GM19455 (cell line): ENCODE data around the gene SIL1.
A peak's percentile ranks its signal among the peaks of the same experiment; 100 is the strongest.
"Not testable (repeated sequence)": the region's sequence is repeated elsewhere in the genome, so short reads cannot be mapped to it uniquely, and the experiment has no call there.

Experiments used
- ATAC-seq: cut with Tn5 transposase; IDR thresholded peaks from one replicate; pipeline ENCODE4 v1.9.1; 2021; ENCODE audit not compliant: unreplicated experiment

Gene SIL1

DNA sequence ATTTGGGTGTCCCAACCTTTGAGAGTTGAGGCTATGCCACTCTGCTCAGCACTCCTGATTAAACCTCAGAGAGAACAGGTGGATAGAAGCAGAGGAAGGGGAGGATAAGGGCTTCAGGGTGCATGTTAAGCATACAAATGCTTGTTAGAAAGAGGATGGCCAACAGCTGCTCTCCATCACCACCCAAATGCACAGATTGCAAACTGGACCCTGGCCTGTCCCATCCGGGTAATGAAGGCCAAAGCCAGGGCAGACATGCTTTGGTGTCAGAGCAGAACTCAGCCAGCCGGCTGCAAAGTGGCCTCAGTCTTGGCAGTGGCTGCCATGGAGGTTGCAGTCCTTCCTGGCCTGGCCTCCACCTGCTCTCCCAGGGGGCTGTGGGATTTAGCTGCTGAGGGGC is 84.3 kb downstream of the SIL1 start:
- no peak for ATAC-seq

DNA sequence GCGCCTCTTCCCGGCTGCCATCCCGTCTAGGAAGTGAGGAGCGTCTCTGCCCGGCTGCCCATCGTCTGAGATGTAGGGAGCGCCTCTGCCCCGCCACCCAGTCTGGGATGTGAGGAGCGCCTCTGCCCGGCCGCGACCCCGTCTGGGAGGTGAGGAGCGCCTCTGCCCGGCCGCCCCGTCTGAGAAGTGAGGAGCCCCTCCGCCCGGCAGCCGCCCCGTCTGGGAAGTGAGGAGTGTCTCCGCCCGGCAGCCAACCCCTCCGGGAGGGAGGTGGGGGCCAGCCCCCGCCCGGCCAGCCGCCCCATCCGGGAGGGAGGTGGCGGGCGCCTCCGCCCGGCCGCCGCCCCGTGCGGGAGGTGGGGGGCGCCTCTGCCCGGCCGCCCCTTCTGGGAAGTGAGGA is 85.8 kb downstream of the SIL1 start:
- not testable (repeated sequence) for ATAC-seq

DNA sequence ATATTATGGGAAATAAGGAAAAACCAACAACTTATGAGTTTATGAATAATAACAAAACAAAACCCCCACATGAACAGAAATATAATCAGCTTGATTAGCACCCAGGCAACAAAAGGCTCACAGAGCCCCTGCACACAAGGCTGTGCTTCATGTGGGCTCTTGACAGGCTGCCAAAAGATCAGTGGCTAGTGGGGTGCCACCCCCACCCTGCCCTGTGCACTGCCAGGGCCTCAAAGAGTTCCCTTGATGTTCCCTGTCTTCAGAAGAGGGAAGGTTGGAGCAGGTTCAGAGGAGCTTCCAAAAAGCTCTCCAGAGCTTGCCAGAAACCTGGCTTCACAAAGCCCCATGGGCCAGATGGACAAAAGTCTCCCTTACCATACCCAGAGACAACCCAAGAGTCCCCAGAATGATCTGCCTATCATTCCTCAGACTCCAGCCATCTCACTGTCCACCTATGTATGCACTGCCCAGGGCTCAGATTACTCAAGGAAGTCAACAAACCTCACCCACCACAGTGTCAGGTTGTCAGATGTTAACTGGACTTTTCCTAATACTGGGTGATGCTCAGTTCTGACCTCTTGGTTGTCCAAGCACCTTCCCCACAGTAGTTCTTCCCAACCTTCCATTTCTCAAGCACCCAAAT is 87.5 kb downstream of the SIL1 start:
- no peak for ATAC-seq

DNA sequence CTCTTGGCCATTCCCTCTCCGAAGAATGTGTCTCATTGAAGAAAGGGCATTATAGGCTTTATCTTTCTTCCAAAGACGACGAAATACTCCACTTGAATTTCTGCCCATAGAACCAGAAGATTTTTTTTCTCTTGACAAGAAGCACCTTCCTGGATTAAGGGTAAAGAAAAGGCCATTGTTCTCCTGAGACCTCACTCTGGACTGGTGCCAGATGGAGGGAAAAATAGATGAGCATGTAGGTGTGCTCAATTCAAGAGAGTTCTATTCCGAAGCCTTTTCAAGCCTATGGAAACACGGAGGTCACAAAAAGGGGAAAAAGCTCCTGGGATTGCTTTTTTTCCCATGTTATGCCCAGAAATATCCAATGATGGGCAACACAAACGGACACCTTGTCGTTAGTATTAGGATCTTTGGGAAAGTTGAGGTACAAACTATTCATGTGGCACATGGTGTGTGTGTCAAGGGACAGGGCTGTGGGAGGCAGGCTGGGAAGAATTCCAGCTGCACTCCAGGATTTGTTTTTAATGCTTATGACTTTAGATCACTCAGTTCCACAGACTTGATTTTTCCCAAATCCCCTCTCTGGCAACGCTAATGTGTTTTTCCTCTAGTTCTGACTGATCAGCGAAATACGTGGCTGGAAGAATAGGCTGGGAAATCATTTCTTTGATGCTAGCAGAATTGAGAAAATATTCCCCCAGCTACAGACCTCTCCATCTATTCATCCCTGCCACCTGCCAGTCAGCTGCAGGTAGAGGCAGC is 89.9 kb downstream of the SIL1 start:
- ATAC-seq, result no peak

DNA sequence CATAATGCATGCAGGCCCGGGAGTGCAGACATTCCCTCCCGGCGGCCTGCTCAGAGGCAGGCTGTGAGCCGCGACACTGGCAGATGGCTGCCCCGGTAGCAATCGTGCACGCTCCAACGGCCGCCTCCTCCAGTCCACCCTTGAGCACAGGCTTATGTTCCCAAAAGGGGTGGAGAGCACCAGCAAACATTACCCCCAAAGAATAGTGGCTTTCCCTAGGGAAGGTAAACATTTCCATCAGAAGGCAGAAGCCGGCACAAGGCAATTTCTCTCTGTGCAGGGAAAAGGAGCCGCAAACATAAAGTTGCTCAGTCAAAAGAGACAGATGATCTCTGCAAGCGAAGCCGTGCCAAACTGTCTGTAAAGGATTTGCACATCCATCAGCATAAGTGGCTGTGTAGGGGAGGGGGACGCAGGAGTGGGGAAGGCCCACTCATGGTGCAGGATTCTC is 92.5 kb downstream of the SIL1 start:
- ATAC-seq, result no peak

DNA sequence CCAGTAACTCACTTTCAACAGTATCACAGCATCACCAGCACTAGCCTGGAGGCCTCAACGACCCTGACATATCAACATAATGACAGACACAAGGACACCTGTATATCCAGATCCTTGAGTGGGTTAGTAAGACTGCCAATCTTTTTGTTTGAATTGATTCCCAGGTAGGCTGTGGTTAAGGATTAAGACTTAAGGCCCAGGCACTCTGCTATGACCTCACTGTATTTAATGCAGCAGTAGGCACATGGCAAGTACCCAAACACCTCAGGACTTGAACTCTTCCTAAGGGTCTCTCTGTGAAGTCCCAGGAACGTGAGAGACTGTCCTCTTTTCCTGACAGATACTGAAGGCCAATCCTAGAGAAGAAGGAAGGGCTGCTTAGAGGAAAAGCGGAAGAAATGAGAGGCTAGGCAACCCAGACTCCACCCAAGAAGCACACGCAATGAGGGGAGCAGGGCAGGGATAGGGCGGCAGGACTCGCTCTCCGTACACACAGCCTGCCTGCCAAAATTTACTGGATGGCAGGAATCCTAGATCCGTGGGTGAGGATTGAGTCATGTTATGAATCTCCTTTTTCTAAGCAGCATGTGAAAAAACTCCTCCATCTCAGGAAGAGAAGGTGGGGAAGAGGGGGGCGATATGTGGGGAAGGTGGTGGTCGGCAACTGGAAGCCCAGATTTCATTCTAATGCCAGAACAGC is 93.4 kb downstream of the SIL1 start:
- no peak for ATAC-seq

DNA sequence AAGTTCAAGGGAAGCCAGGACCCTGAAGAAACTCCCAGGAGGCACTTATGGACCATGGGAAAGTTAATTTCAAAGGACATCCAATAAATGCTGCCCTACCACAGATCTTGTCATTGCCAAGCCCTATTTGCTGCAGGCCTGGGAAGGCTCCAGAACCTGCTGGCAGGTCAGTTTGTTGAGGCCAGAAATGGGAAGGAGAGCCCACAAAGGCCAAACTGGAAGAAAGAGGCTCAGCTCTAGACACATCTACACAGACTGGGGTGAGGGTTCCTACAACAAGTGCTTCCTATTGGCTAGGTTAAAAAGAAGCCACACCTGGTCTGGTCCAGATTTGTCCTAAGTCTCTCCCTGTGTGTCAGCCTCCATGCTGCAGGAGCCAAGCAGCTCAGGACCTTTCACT is 94.4 kb downstream of the SIL1 start:
- ATAC-seq, result no peak

DNA sequence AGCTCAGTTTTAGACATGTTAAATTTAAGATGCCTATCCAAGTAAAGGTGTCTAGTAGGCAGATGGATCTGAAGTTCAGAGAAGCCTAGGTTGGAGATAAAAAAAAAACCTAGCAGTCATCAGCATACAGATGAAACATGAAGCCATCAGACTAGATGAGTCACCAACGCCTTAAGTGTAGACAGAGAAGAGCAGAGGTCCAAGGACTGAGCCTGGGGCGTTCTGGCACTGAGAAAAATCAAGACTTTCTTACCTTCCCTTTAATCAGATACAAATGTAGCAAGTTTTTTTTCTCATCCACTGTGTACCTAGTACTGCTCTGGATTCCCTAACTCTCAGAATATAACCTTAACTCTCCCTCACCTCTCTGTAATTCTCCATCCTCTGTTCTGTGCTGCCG is 97.3 kb downstream of the SIL1 start:
- ATAC-seq, result no peak

DNA sequence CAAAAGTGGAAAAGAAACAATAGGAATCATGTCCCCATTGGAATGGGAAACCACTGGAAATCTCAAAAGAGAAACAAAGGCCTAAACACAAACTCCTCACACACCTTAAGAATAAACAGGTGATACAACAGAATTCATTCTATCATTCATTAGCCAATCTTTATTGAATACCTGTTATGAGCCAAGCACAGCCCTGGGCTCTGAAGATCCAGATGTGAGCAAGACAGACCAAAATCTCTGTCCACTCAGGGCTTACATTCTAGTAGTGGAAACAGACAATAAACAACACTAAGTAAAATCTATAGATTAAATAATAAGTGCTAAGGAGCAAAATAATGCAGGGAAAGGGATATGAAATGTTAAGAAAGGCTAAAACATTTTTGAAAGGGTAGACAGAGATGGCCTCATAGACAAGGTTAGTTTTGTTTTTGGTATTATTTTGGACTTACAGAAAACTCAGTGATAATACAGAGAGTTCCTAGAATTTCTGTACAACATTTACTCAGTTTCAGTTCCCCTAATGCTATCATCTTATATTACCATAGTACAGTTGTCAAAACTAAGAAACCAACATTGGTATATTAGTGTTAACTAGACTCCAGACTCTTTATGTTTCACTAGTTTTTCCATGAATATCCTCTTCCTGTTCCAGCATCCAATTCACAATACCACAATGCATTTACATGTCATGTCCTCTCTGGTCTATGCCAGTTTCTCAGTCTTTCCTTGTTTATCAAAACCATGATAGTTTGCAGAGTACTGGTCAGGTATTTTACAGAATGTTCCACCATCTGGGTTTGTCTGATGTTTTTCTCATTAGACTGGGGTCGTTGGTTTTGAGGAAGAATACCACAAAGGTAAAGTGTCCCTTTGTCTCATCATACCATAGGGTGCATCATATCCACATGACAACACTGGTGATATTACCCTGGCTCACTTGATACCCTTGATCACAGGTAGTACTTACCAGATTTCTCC is 103.7 kb downstream of the SIL1 start:
- peak; percentile 92 for ATAC-seq

DNA sequence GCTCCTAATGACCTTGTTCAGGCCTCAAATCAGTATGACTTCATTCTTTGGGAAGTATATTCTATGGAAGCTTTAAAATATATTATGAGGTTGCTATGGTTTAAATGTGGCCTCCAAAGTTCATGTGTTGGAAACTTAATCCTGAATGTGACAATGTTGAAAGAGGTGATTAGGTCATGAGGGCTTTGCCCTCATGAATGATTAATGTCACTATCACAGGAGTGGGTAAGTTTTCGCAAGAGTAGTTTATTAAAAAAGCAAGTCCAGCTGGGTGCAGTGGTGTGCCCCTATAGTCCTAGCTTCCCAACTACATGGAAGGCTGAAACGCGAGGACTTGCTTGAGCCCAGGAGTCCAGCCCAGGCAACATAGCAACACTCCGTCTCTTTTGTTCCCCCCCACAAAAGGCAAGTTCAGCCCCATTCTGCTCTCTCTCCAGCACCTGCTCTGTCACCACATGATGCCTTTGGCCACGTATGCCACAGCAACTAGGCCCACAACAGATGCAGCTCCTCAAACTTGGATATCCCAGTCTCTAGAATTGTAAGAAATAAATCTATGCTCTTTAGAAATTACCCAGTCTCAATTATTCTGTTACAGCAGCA is 105.3 kb downstream of the SIL1 start:
- no peak for ATAC-seq

DNA sequence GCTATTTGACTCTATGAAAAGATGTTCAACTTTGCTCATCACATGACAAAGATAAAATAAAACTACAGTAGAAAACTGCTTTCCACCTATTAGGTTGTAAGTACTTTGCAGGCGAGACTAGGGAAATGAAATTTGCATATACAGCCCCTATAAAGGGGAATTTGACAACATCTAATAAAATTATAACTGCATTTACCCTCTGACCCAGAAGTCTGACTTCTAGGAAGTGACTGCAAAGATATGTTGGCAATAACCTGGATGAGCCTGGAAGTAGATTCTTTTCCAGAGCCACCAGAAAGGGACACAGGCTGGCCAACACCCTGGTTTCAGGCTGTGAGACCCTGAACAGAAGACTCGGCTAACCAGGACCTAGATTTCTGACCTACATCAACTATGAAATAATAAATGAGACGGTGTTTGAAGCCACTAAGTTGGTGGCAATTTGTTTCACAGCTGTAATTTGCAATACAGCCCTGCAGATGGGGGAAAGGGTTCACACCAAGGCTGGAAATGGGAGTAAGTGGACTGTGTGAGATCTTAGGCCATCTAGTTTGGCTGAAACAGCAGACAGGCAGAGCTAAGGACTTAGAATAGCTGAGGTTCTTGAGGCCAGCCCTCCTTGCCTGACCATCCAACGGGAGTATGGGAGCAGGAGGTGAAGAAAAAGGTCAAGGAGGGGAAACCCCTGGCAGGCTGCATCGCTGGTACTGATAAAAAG is 106.6 kb downstream of the SIL1 start:
- ATAC-seq, result no peak

DNA sequence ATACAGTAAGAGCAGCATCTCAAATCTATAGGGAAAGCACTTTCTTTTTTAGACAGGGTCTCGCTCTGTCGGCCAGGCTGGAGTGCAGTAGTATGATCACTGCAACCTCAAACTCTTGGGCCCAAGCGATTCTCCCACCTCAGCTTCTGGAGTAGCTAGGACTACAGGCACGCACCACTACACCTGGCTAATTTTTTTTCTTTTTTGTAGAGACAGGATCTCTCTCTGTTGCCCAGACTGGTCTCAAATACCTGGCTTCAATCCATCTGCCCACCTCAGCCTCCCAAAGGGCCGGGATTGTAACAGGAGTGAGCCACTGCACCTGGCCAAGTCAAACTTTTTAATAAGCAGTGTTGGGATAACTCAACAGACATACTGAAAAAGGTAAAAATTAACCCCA is 107.6 kb downstream of the SIL1 start:
- no peak for ATAC-seq

DNA sequence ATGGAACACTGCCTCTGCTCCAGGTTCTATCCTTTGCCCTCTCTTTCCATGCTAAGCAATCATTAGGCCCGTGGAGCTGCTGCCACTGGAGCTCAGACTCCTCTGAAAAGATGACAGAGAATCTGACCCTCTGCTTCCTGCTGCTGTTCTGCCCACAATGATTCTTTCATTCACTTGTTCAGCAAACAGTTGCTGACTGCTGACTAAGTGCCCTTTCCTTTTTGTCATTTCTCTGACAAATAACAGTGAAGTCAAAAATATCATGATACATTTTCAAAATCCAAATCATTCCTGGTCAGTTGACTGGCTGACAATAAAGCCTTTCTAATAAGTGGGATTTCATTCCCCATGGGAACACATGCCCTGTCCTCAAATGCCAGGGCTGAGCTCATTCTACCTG is 110.1 kb downstream of the SIL1 start:
- no peak for ATAC-seq

DNA sequence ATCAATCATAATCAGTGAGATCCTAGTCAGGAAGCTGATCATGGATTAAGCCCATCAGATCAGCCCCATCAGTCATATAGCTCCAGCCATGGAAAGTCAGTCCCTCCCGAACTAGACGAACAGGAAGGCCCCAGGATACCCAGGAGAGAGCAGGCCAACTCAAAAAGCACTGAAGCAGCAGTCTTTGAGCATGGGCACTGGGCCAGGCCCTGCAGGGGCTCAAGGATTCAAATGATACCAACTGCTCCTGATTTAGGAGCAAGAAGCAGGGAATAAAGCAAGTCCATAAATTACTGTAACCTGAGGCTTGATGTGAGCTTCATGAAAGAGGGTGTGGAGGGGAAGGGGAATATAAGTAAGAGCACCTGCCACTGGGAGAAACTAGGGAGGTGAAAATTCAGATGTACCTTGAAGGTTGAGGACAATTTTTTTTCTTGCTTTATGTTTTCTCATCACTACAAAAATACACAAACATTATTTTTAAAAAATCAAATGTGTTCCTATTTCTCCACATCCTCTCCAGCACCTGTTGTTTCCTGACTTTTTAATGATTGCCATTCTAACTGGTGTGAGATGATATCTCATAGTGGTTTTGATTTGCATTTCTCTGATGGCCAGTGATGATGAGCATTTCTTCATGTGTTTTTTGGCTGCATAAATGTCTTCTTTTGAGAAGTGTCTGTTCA is 115.2 kb downstream of the SIL1 start:
- no peak for ATAC-seq

DNA sequence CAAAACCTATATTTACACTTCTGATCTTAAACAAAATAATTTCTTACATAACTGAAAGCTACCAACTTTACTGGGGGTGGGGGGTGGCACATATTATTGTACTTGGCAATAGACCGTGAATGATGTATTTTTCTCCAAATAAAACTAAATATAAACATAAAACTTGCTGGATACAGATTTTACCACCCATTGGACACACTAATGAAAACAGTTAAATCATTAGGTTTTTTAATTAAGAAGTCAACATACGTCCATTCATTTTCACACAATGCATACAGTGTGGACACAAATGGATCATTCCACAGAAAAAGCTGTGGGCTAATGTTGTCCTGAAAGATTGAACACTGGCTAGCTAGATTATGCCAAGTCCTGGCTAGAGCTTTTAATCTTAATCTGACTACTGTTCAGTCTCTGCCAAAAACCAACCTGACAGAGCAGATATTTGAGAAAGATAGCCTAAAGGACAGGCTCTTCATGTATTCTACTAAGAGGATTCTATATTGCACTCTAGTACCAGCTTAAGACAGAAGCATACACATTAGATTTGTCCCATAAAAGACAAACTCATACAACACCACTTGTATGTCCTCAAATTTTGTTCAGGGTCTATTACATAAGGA is 118.1 kb downstream of the SIL1 start:
- no peak for ATAC-seq

DNA sequence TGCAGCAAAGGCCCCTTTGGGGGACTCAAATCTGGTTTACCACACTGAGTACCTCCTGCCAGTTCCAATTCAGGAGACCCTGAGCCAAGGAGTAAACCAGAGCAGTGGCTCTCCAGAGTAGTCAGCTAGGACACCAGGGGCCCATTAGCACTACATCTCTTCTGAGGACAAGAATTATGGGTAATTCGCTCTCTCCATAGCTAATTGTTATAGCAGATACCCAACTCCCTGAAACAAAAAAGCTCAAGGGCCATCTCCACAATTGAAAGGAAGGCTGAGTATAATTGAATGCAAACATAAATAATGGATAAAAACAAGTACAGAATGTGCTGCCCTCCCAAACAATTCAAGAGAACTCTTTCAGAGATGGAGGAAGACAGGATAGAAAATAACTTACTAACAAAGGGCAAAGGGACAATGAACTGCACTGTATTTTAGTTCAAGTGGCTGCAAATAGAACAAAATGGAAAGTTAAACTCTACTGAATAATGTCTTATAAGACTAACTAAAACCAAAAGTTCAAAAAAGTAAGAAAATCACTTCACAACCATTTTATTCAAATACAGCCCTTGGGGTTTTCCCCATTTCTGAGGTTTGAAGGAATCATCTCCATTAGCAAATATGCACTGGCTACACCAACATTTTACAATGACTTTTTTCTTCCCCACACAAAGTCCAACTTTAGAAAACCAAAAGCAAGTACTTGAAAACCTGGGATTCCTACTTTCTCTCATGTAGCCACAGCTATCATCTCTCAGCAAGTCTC is 118.8 kb downstream of the SIL1 start:
- no peak for ATAC-seq

DNA sequence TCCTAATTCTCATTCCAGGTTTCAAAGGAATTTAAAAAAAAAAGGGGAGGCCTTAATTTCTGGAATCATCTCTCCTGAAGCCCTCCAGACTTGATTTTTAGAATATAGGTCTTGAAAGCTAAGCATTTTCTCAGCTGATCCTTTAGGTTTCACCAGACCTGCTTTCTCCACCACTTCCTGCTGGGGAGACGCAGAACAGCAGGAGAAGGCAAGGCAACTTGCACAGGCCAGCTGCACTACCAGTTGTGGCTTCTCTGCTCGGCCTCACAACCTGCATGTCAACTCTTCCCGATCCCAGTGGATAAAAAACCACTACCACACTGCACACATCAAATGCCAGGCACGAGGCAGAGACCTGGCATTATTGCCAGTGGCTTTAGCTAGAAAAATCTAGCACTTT is 119.8 kb downstream of the SIL1 start:
- ATAC-seq, result no peak

DNA sequence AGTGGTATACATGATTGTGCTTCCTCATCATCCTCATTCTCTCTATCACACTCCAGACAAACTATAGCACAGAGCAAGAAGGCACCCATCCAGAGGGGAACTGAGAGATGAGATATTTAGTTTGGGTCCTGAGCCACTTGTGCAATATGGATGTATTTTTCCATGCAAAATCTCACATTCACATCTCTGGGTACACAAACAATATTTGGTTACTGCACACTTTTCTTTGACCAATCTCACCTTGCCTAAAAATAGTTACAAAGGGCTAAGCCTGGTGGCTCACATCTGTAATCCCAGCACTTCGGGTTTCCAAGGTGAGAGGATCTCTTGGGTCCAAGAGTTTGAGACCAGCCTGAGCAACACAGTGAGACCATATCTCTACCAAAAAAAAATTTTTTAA is 120.3 kb downstream of the SIL1 start:
- ATAC-seq, result no peak
